Measurements from ENCODE around the gene ZDHHC1.
"Not testable (repeated sequence)": the region's sequence is repeated elsewhere in the genome, so short reads cannot be mapped to it uniquely, and the experiment has no call there.

ZDHHC1 gene

DNA sequence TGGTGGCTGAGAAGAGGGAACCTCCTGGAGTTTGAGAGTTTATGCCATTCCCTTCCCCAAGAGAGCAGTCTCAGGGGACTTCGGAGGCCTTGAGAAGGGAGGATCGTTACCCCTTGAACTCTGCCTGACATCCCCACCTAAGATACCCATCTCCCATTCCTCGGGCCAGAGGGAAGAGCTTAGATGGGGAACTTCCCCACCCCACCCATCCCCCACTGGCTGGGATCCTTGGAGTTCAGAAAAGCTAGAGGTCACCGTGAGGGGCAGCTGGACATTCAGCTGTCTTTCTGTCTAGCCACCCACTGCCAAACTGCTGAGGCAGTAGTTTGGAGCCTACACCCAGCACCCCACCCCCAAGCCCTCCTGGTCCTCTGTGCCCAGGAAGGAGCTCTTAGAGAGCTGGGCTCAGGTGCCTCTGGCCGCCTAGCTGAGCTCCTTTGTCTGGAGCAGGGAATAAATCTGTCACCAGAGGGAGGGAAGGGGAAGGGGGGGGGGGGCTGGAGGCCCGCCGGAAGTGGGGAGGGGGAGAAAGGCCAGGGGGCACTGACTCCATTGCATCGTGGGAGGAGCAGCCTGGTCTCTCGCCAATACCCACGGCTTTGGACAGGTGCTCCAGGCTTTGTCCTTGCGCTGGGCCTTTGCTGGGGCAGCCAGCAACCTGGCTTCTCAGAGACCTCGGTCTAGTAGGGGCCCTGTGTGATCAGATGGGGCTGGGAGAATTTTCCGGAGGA is 15.7 kb upstream of the ZDHHC1 start:
- DNase-seq = no peak

DNA sequence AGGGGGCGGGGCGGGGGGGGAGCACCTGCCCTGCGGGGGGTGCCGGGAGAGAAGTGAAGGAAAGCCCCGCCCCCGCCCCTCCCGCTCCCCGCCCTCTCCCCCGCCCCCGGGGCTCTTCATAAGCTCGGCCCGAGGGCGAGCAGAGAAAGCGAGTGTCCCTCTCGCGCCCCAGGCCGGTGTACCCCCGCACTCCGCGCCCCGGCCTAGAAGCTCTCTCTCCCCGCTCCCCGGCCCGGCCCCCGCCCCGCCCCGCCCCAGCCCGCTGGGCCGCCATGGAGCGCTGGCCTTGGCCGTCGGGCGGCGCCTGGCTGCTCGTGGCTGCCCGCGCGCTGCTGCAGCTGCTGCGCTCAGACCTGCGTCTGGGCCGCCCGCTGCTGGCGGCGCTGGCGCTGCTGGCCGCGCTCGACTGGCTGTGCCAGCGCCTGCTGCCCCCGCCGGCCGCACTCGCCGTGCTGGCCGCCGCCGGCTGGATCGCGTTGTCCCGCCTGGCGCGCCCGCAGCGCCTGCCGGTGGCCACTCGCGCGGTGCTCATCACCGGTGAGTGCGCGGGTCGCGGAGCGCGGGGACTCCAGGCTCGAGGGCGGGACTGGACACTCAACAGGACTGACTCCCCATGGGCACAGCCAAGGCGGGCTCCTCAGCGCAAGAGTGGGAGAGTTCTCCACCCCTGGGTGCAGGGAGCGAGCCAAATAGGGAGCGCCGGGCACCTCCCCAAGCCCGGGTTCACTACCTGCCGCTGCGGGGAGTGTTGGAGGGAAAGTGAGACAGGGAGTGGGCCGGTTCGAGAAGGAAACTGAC is 14.9 kb upstream of the ZDHHC1 start, which contains the start of gene HSD11B2:
TSS of gene HSD11B2 (plus strand) at position 145 of the 798 bp plus-strand sequence. CDS start at position 273, 128 bp downstream.
- peak in 35 of 56 donors; percentile 13 to 68 (median 32) for DNase-seq

DNA sequence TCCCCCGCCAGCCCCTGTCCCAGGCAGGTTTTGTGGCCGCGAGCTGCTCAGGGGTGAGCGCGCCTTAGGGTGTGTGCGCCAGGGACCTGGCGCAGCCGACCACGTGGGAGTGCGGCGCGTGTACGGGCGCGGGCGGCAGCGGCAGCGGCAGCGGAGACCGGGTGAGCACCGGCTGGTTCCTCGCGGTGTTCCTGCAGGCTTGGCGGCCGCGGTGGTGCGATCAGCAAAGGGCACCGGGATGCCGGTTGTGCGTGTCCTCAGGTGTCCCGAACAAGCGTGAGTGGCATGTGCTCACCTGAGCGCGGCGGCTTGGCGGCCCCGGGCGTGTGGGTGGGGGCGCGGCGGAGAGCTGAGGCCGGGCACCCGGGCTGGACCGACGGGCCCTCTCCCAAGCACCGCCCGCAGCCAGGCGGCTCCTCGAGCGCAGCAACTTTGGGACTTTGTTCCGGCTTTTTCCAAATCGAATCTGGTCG is 14.3 kb upstream of the ZDHHC1 start:
- peak in 3 of 56 donors; percentile 5 to 49 (median 25) for DNase-seq

DNA sequence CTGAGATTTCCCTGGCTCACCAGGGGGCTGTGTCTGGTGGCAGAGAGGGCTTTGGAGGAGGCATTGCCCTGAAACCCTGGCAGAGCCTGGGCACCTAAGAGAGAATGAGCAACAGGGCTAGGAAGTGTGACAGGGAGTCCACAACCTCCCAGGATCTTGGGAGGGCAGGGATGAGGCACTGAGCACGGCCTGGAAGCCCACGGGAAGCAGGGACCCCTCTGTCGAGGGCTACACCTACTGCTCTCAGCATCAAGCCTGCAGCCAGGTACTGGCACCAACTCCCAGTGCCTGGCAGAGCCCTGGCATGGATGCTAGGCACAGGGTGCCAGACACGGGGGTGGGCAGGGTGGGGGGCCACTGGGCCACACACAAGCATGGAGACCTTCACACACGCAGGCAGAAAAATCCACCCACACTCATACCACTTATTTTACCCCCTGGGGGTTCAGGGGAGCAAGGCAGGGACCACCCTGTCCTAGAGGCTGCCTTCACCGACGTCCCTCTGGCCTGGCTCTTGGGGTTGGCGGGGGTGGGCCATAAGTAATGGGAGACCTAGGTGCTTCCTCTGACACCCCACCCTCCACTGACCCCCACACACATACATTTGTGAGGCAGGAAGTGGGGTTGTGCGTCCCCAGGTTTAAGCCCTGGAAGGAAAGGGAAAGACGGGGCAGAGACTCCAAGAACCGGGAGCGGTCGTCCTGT is 13.7 kb upstream of the ZDHHC1 start:
- no peak for DNase-seq

DNA sequence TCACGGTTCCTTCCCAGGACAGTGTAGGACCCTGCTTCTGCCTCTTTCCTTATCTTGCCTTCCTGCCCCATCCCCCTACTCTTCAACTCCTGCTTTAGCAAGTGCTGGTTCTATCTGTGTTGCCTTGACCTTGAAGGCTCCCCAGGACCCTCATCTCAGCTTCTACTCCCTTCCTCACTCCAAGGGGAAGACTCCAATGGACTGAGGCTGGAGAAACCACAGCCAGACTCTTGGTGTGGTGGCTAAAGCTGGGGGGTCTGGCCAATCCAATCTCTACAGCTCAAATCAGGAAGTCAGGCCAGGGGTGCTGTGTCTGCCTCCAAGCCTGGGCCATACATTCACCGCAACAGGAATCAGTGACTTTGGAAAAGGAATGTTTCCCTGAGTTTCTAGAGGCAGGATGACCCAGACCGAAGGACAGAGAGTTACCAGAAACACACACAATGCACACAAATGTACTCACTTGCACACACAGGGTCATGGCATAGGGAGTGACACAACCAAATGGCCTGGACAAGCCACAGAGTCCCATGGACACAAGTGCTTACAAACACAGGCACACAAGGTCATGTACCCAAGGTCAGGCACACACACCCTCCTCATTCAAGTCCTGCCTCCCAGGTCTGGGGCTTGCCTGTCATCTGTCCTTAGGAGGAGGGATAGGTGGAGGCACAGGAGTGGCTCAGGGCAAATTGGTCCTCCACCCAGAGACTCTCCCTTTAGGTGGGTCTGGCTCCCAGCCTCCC is 12.9 kb upstream of the ZDHHC1 start:
- DNase-seq = no peak

DNA sequence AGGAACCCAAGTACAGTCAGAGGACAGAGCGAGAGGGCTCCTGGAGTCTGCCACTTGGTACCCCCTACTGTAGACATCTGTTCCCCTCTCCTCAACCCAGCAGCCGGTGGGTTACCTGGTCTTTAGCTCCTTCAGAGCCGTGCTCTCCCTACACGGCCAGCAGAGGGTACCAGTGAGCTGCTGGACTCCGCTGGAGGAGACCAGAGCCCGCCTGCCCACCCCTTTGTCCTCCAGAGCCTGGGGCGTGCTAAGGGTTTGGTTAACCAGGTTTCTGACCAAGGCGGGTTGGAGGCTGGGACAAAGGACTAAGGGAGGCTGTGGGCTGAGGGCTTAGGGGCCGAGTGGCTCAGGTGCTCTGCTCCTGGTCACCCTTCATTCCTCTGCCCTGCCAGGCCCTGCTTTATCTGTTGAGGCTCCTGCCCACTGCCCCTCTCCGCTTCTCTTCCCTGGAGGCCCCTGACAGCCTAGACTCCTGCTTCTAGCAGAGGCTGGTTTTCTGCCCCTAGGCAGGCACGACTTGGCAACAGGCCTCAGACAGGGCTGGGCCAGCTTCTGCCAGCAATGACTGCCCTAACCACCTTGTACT is 12.0 kb upstream of the ZDHHC1 start:
- peak in 28 of 56 donors; percentile 6 to 69 (median 26) for DNase-seq

DNA sequence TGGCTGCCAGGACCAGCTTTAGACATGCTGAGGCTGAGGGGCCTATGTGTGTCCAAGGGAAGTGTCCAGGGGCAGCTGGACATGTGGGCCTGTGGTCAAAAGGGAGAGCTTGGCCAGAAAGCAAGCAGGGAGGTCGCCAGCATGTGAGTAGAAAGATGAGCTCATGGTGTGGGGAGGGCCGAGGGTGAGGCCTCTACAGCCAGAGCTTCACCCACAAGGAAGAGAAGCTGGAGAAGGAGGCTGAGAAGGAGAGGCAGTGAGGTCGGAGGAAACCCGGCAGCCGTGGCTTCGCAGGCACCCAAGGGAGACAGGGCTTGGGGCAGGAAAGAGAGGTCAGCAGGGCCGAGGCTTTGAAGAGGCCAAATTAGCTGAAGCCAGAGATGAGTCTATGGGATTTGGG is 10.7 kb upstream of the ZDHHC1 start:
- DNase-seq = no peak

DNA sequence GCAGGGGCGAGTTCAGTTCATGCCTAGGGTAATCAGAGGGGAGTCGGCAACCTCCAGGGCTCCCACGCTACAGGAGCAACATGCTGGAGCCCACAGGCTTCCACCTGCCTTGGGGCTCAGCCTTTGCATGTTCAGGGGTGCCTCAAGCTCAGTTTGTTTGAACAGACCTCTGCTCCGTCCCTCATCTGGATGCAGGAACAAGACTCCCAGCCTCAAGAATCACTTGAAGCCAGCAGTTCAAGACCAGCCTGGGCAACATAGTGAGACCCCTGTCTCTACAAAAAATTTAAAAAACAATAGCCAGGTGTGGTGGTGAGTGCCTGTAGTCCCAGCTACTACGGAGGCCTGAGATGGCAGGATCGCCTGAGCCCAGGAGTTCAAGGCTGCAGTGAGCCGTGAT is 9.7 kb upstream of the ZDHHC1 start:
- DNase-seq = no peak

DNA sequence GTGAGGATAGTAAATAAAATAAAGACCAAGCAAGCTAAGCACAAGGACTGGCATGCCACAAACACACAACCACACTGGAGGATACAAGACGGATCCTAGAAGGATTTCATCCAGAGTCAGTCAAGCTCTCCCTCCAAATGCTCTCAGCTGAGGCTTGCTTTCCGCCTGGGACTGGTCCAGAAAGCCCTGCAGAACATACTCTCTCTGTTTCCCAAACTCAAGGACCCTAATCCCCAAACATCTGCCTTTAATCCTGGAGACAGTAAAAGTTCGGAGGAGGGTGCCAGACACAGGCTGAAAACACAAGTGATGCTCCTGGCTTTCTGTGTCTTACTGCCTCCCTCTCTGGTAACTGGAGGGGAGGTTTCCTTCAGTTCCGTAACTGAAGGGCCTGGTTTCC is 9.3 kb upstream of the ZDHHC1 start:
- no peak for DNase-seq

DNA sequence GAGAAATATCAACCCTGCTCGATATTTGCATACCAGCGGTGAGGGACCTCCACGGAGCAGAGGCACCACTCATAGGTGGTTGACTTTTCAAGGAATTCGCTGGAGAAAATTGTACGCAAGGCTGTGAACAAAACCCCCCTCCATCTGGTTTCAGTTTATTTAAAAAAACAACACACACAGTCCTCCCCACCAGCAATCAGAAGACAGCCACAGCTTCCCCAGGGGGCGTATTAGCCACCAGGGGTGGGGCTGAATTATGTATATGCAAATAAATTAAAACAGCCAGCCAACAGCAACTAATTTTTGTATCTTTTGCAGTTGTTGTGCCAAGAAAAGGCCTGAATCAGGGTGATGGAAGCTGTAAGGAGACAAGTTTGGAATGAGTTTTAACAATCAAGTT is 8.8 kb upstream of the ZDHHC1 start:
- no peak for DNase-seq

DNA sequence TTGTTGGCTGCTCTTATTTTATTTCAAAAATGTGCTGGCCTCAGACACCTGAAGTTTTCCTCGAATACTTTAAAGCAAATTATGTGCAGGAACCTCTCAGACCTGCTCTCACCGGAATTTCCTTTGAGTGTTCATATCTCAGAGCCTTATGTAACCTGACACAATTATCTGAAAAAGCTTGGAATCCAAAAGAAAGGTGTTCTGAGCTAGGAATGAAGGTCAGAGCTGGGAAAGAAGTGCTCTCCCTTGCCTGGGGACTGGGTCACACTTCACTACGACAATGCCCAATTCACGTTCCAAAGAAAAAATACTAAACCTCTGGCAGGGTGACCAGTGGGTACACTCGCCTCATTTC is 8.0 kb upstream of the ZDHHC1 start:
- DNase-seq = no peak

DNA sequence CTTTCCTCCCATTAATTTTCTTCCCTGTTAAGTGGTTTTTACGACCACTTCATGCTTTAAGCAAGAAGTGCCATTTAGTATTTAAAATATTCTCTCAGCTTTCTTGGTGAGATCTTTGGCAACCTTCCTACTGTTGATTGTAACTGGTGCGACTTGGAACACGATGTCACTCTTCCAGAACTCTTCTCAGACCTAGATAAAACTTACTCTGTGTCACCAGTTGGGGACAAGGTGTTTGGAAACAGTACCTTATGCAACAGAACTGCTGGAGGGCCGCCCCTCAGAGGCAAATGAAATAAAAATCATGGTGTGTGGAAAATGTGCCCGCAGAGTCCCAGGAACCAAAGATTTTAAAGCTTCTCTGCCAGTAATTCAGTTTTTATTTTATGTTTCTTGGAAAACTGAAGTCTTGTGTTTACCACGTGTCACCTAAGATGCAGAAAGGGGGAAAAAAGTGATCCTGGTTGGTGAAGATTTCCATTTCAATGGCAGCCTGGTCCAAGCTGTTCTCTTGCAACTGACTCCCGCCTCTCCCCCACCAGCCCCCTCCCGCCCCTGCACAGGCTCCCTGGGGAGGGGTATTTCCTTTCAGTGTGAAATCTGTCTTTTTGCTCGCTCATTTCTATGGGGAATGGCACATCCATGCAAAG is 7.5 kb upstream of the ZDHHC1 start:
- no peak for DNase-seq

DNA sequence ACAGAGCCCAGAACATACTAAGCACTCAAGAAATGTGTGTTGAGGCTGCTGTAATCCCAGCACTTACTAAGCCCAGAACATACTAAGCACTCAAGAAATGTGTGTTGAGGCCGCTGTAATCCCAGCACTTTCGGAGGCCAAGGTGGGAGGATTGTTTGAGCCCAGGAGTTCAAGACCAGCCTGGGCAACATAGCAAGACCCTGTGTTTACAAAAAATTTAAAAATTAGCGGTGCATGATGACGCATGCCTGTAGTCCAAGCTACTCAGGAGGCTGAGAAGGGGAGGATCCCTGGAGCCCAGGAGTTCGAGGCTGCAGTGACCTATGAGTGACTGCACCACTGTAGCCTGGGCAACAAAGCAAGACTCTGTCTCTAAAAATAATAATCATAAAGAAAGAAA is 6.7 kb upstream of the ZDHHC1 start:
- DNase-seq = no peak

DNA sequence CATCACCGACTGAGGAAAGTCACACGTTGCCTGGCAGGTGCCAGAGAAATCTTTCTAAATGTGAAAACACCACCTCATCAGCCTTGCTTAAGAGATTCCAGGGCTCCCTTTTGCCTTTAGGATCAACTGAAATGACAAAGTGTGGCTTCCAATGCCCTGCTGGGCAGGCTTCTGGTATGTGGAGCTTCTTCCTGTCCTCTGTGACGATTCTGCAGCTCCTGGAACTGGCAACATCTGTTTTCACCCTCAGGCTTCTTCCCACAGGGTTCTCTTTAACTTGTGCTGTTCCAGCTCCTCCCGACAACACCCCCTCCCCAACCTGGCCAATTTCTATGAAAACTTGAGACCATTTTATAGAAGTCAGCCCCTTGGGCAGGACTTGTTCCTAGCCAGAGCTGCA is 4.8 kb upstream of the ZDHHC1 start:
- no peak for DNase-seq

DNA sequence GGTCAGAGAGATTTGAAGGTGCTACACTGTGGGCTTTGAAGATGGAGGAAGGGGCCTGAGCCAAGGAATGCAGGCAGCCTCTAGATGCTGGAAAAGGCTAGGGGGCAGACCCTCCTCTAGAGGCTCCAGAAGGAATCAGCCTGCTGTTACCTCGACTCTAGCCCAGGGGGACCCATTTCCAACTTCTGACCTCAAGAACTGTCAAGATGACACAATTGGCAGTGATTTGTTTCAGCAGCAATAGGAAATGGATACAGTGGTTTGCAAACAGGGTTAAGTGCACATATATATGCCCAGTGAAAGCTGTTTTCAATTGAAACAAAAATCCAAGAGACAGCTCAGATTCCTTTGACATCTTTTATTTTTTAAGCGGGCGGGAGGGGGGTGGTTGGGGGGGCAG is 3.7 kb upstream of the ZDHHC1 start:
- no peak for DNase-seq

DNA sequence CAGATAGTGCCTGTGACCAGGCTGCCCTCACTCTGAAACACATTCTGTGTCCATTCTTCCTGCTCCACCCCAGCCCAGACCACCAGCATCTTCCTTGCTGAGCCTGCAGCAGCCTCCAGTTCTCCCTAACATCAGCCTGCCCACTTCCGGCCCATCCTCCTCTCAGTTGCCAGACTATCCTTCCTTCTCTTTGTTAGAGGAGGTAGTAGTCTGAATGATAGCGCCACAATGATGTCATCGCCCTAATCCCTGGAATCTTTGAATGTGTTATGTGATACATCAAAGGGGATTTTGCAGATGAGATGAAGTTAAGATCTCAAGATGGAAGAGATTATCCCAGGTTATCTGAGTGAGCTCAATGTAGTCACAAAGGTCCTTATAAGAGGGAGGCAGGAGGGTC is 3.2 kb upstream of the ZDHHC1 start:
- no peak for DNase-seq

DNA sequence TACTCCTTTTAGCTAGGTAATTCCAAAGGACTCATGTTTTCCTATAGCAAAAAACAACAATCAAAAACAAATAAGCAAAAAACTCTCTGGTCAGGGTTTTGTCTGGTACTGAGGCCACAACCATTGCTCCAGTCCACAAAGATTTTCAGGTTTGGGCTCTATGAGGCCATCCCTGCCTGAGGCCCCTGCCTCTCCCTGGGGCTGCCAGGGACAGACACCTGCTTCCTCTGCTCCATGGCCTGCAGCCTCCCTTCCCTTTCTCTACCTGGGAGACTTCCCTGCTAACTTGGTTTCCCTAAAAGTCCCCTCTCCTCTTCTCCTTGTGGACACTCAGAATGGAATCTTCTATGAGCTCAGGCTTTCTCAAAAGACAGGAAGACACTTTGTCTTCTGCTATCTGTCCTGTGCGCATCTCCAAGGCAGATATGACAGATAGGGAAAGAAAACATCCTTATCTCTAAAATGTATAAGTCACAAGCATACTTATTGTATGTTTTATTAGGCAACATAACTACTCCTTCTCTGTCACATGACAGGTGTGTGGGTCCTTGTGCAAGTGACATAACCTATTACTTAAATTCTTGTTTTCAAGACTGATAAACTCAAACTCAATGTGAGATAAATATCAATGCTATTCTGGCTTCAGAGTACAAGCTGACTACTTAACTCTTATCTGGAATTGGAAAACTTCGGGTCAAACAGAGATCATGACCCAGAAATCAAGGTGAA is 1.2 kb upstream of the ZDHHC1 start:
- DNase-seq = no peak

DNA sequence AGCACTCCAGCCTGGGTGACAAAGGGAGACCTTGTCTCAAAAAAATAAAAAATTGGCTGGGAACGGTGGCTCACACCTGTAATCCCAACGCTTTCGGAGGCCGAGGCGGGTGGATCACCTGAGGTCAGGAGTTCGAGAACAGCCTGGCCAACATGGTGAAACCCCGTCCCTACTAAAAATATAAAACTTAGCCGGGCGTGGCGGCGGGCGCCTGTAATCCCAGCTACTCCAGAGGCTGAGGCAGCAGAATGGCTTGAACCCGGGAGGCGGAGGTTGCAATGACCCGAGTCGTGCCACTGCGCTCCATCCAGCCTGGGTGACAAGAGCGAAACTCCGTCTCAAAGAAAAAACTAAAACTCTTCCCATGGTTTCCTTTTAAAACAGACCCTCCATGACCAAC is 856 bp downstream of the ZDHHC1 start:
- not testable (repeated sequence) for DNase-seq
